Measurements from ENCODE around the gene VWF.

The VWF gene

DNA sequence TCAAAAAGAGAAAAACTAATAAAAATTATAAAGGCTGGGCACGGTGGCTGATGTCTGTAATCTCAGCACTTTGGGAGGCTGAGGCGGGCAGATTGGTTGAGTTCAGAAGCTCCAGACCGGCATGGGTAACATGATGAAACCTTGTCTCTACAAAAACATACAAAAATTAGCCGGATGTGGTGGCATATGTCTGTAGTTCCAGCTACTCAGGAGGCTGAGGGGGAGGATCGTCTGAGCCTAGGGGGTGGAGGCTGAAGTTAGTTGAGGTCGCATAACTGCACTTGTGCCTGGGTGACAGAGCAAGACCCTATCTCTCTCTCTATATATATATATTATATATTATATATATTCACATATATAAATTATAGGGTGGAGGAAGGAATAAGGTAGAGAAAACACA, 146.9 kb downstream of the VWF start:
- DNase-seq (ENCODE audit: low spot score), result no peak

DNA sequence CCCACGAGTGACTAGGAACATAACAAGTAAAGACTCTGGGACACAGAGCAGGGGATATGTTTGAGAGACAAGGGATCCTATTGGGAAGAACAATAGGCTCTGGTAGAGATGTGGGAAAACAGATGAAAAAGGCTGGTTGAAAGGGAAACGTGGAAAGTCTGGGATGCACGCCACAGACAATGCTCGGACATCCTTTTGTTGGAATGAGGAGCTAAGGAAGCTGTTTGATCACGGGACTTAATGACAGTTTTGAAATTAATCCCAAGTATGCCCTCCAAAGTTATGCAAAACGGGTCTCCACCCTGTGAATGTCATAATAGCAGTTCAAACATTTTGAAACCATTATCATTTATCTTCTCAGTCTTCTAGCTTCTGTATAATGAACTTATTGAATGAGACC, 147.8 kb downstream of the VWF start:
- no peak for DNase-seq (ENCODE audit: low spot score)

DNA sequence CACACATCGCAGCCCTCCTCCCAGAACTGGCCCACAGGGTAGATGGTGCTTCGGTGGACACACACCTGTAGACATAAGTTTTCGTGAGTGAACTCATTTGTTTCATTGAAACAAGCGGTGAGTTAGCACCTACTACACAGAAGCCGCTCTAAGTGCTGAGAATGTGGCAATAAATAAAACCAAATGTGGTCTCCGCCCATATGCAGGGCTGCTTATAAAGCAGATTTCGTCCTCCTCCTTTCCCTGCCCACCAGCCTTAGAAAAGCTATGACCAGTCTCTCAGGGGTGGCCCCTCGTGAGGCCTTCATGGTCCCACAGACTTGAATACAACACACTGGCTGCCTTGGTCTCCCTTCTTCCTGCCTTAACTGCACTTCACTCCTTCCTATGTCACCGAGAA, 148.3 kb downstream of the VWF start:
- no peak for DNase-seq (ENCODE audit: low spot score)

DNA sequence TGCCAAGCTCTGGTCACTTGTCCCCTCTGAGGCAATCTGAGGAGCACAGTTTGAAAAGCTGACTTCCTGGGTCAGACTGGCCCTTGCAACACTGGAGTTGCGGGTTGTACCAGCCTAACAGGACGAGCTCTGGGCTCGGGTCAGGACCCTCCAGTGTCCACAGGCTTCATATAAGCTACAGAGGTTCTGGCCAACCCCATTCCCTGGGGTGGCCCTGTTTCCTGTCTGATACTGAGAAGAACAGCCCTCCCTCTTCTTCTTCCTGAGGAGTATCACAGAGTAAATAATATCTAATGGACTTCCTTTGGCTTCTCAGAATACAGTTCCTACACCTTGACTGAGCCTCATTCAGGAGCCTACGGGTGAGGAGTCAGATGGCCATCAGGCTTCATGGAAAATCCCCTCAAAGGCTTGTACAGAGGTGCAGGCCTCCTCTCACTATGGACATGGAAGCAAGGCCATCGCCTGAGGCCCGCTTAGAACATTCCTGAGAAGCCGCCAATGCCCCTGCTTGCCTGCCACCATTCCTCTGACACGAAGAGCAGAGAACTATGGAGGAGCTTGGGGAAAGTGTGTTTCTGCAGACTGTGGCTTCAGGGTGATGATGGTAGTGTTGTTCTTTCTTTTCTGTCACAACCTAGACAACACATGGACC, 150.9 kb downstream of the VWF start:
- DNase-seq (ENCODE audit: low spot score), result no peak

DNA sequence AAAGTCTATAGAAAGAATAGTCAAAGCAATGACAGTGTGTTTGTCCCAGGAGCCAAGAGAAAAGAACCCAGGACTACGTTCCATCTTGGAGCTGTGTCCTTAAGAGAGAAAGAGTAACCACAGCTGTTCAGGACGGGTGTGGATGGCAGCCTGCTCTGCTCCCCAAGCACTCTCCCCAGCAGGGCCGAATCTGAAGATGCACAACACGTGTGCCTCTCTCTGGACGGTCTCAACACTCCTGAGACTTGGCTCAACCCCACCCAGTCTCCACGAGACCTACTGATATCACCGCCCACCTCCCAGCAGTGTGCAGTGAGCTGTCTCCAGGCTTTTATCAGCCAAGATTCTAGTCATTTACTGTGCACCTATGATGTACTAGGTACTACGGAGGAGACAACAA, 152.1 kb downstream of the VWF start:
- no peak for DNase-seq (ENCODE audit: low spot score)

DNA sequence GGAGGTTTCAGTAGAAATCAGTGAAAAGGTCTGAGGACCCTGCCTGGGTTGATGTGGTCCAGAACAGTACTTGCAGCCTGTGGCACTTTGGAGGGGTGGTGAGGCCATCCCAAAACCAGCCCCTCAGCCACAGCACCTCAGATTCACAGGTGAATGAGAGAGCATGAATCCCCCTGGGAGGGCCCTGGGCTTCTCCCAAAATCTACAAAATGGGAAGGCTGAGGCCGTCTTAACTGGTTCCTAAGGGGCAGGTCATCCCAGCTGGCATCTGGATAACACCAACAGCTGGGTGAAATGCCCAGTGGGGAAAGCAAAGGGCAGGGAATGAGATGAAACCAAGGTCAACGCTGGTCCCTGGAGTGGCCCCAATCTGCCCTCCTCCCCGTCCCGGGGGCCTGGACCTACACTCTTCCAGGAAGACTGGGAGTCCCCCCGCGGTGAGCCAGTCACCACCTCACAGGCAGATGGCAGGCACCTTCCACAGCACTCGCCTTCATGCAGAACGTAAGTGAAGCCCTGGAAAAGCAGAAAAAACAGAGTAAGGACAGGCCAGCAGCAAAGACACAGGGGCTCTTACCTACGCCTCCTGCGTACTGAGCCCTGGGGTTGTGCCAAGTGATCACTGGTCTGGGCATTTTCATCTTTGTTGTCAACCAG, 153.1 kb downstream of the VWF start:
- DNase-seq (ENCODE audit: low spot score), result no peak

DNA sequence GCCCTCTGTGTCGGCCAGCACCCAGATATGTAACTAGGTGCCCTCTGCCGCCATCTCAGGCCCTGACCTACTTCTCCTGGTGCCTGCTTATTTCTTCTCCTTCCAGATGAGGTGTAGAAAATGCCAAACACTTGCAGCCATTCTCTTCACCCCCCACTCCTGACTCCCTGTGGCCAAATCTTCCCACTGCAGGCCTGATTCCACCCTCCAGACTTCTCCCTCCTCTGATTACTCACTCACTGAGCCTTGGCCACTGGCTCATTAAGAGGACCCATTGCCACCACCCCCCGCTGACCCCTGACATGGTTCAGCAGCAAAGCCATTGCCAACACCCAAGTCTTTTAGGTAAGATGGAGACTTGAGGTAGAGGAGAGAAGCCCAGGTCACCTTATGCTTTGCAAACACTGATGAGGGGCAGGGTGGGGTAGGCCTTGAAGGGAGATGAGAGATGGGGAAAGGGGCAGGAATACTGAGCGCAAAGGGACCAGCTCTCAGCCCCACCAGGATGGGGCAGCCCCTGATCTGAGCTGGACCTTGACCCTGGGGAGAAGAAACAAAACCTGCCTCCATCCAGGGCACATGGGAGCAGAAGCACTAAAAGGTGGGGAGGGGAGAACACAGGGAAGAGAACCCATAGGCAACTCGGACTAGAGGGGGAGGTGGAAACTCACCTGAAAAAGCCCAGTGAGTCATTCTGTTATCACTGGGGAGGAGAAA, 154.3 kb downstream of the VWF start:
- DNase-seq (ENCODE audit: low spot score), result no peak

DNA sequence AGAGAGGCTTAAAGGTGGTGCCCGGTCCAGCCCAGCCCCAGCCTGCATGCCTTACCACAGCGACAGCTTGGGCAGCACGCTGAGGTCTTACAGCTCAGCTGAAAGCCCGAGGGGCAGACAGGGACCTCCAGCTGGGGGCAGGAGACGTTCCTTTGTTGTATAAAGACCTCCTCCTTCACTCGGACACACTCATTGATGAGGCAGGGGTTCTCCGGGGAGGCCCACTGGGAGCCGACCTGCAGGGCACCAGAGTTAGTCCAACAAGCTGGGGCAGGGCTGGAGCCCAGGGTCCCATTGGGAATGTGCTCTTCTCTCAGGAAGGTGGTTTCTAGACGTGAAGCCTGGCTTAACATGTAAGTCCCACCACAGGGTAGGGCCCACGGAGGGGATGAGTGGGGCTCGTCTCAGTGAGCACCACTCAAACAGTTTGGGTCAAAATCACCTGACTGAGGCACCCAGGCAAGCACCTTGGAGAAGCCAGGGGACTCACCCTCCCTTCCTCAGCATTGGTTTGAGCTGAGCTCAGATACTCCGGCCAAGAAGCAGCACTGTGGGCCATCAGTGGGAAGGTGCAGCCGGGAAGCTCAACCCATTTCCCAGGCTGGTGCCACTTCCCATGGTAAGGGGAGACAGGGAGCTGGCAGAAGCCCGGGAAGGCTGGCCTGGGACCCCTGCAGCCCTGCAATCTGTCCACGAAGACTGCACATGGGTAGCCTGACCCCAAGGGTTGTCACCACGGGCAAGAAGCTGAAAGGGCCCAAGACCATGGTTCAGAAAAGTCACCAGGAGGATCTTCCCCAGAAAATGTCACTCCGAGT, 155.1 kb downstream of the VWF start:
- no peak for DNase-seq (ENCODE audit: low spot score)

DNA sequence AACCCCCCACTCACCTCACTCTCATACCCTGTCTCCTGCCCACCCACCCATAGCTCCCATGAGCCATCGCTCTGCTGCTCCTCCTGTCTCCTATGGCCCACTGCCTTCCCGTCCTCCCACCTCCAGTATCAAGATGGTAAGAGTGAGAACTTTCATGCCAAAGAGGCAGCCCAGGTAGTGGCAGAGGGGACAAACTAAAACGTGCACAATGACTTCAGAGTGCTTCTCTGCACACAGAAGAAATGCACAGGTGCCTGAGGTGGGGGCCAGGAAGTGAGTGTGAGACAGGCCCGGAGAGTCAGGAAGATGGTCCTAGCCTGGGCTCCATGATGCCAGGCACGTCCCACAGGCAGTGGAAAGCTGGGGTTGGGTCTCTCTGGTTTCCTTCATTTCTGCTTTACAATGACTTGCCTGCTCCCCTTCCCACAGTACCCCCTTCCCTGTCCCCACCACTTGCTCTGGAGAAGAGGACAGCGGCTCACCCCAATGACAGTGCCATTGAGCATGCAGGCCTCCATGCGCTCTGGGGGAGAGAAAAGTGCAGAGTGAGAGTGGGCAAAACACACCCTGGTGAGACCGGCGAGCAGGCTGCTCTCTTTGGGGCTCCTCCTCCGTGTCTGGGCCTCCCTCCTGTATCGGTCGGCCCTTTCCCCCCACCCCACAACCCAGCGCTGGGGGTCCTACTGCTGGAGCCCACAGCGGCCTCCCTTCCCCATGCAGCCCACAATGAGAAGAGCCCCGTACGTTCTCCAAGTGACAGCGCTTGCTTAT, 156.6 kb downstream of the VWF start:
- no peak for DNase-seq (ENCODE audit: low spot score)

DNA sequence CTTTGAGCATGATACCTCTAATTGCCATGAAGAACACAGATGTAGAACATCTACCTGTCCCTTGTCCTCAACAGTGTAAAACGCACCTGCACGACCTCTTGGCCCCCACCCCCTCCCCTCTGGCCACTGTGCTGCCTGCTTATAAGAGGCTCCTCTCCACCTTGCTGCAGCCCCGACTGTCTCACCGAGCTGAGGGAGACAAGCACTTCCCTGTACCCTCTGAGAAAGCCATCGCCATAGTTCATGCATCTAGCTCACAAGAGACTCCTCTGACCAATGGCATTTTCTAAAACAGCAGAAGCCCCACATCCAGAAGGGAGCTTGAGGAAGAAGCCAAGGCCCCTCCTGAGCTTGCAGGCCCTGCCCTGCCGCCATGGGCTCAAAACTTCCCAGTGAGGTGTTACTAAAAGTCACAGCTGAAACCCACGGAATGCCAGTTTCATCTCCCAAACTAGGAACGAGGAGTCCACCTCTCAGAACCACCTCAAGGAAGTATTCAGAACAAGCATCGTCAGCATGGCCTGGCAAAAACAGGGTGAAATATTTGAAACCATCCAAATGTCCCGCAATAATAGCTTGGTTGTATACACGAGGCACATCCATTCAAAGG, 157.9 kb downstream of the VWF start:
- DNase-seq (ENCODE audit: low spot score), result no peak

DNA sequence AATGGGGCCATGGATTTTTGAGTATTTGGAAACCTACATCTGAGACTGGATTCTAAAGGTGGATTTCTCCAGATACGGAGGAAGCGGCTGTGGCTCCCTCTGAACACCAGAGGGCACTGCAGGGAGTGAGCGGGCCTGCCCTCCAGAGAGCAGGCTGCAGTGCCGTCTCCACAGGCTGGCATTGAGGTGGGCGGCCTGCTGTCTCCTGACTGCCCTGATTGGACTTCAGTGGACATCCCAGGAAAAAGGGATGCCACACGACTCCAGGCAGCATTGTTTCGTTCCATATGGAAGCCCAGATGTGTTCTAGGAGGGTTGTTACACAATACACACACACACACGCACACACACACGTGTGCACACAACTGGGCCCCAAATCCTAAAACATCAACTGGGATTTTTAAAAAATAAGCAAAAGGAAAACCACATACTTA, 158.5 kb downstream of the VWF start:
- peak; percentile 29 for DNase-seq (ENCODE audit: low spot score)

DNA sequence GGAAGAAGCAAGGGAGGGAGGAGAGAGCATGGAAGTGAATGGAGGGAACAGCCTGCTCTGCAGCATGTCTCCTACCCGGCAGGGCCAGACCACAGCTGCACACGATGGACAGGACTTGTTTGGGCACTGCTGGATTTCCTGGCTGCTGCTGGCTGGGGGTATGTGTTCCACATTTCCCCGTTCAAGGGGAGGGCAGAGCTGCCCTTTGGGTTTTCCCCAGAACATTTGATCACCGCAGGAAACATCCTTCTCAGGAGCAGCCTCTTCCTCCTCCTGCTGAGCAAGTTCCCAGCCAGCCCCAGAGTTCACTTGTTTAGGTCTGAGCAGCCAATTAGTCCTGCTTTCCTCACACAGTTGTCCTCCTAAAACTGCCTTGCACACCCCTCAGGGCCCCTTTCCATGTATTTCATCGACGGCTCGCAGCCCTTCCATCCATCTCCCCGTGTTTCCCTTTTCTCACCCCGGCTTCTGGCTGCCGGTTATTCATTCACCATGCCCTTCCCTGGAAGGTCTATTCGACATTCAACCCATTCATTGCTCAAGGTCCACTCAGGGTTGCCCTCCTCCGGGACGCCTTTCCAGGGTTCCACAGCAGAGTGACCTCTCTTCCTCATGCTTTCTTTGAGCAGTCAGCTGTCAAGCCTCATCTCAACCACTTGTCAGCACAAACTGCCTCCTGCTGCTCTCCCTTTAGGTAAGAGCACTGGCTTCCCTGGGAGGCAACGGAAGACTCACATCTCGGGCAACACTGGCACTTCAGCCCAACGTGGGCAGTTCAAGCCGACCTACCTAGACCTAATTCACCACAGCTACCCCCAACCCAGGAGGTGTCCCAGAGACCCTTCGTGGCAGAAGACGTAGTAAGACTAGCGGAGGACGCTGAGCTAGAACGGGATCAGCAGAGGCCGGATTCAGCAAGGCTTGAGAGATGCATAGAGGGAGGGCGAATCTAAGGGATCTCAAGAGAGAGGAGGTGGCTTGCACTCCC, 159.3 kb downstream of the VWF start:
- DNase-seq (ENCODE audit: low spot score), result no peak

DNA sequence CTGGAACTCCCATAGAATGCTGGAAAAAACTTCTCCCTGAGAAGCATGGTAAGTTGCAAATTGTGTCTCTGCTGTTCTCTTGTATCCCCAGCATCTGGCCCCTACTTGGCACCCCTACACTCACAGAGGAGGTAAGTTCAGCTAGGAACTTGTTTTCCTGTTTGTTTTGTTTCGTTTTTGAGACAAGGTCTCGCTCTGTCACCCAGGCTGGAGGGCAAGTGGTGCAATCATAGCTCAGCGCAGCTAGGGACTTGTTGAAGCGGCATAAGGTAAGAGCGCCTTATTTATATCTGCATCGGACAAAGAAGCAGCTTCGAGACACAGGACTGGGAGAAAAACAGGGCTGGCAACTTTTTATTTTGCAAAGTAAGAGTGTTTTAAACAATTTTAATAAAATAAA, 161.0 kb downstream of the VWF start:
- no peak for DNase-seq (ENCODE audit: low spot score)

DNA sequence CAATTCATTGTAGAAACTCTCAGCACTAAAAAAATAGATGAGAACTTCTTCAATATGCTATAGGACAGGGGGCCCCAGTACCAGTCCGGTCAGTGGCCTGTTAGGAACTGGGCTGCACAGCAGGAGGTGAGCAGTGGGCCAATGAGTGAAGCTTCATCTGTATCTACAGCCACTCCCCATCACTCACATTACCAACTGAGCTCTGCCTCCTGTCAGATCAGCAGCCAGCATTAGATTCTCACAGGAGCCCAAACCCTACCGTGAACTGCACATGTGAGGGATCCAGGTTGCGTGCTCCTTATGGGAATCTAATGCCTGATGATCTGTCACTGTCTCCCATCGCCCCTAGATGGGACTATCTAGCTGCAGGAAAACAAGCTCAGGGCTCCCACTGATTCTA, 163.7 kb downstream of the VWF start:
- DNase-seq (ENCODE audit: low spot score), result no peak

DNA sequence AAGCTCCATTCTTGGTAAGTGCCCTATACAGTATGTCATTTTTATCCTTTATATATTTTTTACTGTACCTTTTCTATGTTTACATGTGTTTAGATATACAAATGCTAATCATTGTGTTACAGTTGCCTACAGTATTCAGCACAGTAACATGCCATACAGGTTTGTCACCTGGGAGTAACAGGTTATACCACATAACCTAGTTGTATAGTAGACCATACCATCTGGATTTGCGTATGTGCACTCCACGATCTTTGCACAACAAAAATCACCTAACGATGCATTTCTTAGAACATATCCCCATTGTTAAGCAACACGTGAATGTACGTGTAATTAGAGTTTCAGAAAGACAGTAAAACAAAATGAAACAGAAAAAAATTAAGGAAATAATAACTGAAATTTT, 167.5 kb downstream of the VWF start:
- DNase-seq (ENCODE audit: low spot score), result no peak

DNA sequence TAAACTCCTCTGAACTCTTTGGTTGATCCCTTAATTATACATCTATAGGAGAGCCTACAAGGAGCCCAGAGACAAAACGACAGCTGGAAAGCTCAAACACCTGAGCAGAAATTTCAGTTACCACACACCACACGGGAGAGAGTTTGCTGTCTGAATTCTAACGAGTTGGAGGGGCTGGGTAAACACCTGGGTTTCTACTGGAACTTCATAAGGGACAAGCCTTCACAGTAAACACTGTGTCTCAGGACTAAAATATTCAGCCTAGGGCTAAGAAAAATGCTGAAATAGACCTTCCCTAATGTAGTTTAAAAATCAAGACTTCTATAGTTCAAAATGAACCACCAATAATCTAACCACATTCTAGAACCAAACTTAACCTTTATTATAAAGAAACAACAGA, 169.8 kb downstream of the VWF start:
- DNase-seq (ENCODE audit: low spot score), result no peak

DNA sequence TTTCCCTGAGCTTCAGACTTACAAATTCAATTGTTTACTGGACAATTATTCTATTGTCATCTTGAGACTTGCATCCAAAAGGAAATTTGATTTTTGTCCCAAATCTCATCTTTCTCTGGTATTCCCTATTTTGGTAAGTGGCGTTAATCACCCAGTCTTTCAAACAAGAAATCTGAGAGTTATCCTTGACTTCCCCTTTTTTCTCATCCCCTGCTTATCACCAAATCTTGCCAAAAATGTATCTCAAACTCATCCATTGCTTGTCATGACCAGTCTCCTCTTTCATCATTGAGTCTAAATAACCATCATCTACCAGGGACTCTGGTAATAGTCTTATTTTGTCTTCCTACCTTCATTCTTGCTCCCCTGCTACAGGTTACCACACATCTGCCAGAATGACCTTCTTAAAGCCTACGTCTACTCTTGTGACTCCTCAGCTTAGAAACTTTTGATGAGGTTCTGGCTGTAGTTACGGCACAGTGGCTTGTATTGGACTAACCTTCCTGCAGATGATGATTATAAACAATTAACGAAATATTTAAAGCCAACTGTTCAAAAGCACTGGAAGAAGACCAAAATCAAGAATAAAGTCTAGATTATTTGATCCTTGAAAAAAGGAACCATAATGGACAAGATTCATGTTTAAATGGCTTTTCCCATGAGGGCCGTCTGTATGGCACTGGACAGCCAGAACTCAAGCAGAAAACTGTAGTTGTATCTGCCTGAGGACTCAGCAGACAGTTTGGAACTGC, 170.5 kb downstream of the VWF start:
- no peak for DNase-seq (ENCODE audit: low spot score)

DNA sequence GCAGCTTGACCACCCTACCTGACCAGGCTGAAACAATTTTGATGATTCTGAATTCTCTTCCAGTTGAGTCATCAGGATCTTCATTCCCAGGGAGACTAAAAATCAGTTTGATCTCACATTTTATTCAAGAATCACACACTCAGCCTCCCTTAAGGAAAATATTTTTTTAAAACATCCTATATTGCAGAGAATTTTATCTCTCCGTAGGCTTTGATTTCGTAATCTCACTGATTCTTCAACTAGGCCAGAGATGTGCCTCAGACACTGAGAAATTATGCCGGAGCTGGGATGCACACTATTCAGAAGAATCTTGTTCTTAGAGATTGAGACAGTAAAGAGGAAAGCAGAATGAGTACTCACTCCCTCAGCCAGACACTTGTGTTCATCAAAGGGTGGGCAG, 172.4 kb downstream of the VWF start:
- DNase-seq (ENCODE audit: low spot score), result no peak

DNA sequence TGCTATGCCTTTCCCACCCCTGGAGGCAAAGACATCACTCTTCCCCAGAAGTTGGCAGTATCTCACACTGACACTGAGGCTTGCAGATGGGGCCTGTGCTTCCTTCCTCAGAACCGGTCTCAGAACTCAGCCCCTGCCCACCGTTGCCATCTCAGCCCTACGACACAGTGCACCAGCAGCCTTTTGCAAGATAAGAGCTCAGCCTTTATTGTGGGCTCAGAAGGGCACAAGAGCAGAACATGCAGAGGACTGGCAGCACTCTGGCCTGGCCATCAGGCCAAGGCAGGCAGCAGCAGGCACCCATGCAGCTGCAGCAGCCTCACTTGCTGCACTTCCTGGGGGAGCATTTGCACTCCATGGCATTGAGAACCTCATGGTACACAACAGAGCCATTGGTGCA, 175.8 kb downstream of the VWF start:
- DNase-seq (ENCODE audit: low spot score), result no peak

Measured in globus pallidus (tissue), 1 donor.